K562 (cell line): ENCODE data around the gene ZNF716. TPM values are rescaled to one million over a fixed set of nuclear protein-coding genes. Genes with fewer than 3 reads are reported as not detected.

Experiments
- ATAC-seq: fragments of 200-7000 bp; cut with Tn5 transposase; 3 replicates; pipeline ENCODE4 v1.9.1; 2020; ENCODE audit warnings: moderate library complexity
- BruUV-seq: library from RNA; stranded (reverse); fragments of 400-500 nt; replicated peaks from 2 replicates; lab custom pipeline; 2021; lab: Mats Ljungman, UMichigan
- CTCF ChIA-PET: fragments of 300-600 bp; formaldehyde crosslinking; extraction: SDS; loops from one replicate; lab custom pipeline; 2021; ENCODE audit warnings: low intra/inter-chr PET ratio; lab: Yijun Ruan, JAX
- POLR2A ChIA-PET: fragments of 300-600, 350-650 bp; sonication (Branson Sonifier 250); formaldehyde crosslinking; extraction: SDS; loops from one replicate; lab custom pipeline; 2021; ENCODE audit warnings: antibody characterized with exemption, inconsistent platforms; lab: Yijun Ruan, JAX
- DNase-seq, 4 experiments: peaks; one replicate each; pipeline versions ENCODE4 v3.0.0 to v3.0.0-alpha.2; 2011 to 2018; ENCODE audit warnings: low spot score in 3 of 4, mixed read lengths in 3 of 4; ENCODE audit errors: extremely low read depth in 1 of 4
- FAIRE-seq: peaks from 2 replicates; lab custom pipeline; 2011; peaks lifted over from hg19 to GRCh38; lab: Jason Lieb, UNC
- H2AFZ ChIP-seq: 2 replicates; pipeline ENCODE4 v1.6.0; 2011; ENCODE audit warnings: low read depth, low read length, control low read depth, inconsistent platforms
- H3K27ac ChIP-seq: fragments of 200-600 bp; 3 replicates; pipeline ENCODE4 v1.8.0; 2011; ENCODE audit warnings: low read depth, mild to moderate bottlenecking, control low read depth, inconsistent platforms, low read length, moderate library complexity, mixed read lengths; ENCODE audit errors: extremely low read depth
- H3K27me3 ChIP-seq, 2 experiments: fragments of 300-600 bp in 1 of 2; 2 replicates in 1 of 2; 3 replicates in 1 of 2; pipeline versions ENCODE4 v1.6.0 to v1.8.0; 2011; ENCODE audit warnings: inconsistent platforms in 2 of 2, low read length in 2 of 2, mild to moderate bottlenecking in 1 of 2, mixed read lengths in 1 of 2, moderate library complexity in 1 of 2; ENCODE audit not compliant: control insufficient read depth in 2 of 2, insufficient read depth in 2 of 2
- H3K36me3 ChIP-seq: fragments of 300-600 bp; 3 replicates; pipeline ENCODE4 v1.8.0; 2011; ENCODE audit warnings: mild to moderate bottlenecking, low read length, inconsistent platforms; ENCODE audit not compliant: control insufficient read depth, insufficient read depth
- H3K4me1 ChIP-seq, 2 experiments: fragments of 200-600 bp in 1 of 2; replicated peaks in 1 of 2; 2 replicates in 1 of 2; 3 replicates in 1 of 2; pipeline versions ENCODE4 v1.5.1 to v1.8.0; 2011; ENCODE audit warnings: inconsistent platforms in 2 of 2, low read length in 2 of 2, mild to moderate bottlenecking in 1 of 2, mixed read lengths in 1 of 2, moderate library complexity in 1 of 2; ENCODE audit not compliant: control insufficient read depth in 2 of 2, insufficient read depth in 2 of 2
- H3K4me2 ChIP-seq: 2 replicates; pipeline ENCODE4 v1.6.1; 2011; ENCODE audit warnings: low read length, control low read depth, inconsistent platforms, mixed read lengths; ENCODE audit not compliant: insufficient read depth
- H3K4me3 ChIP-seq: fragments of 200-600 bp; sonication (generic), shearing (Covaris generic); 2 replicates; pipeline ENCODE4 v1.5.1; 2016; ENCODE audit warnings: control low read depth, inconsistent platforms
- H3K79me2 ChIP-seq: fragments of 200-600 bp; 3 replicates; pipeline ENCODE4 v1.8.0; 2011; ENCODE audit warnings: low read length, inconsistent platforms; ENCODE audit not compliant: control insufficient read depth, insufficient read depth
- H3K9ac ChIP-seq, 2 experiments: 2 replicates each; pipeline versions ENCODE4 v1.6.0 to v1.6.1; 2011; ENCODE audit warnings: low read depth in 2 of 2, low read length in 2 of 2, control low read depth in 1 of 2, inconsistent platforms in 1 of 2, mild to moderate bottlenecking in 1 of 2, mixed read lengths in 1 of 2; ENCODE audit not compliant: insufficient read depth in 1 of 2
- H3K9me1 ChIP-seq: one replicate; pipeline ENCODE4 v1.6.0; 2011; ENCODE audit warnings: inconsistent platforms, mild to moderate bottlenecking, low read length, moderate library complexity; ENCODE audit not compliant: control insufficient read depth, insufficient read depth
- H3K9me3 ChIP-seq: replicated peaks from 2 replicates; pipeline ENCODE4 v1.5.1; 2011; ENCODE audit warnings: low read depth, low read length, inconsistent platforms; ENCODE audit not compliant: control insufficient read depth, insufficient read depth
- H4K20me1 ChIP-seq: replicated peaks from 2 replicates; pipeline ENCODE4 v1.6.1; 2011; ENCODE audit warnings: low read length, inconsistent platforms, mixed read lengths; ENCODE audit not compliant: control insufficient read depth, insufficient read depth
- BDP1 ChIP-seq: IDR thresholded peaks from 3 replicates; pipeline ENCODE4 v1.6.1; 2011; ENCODE audit not compliant: insufficient read length, insufficient read depth
- BRCA1 ChIP-seq, 2 experiments: fragments of 450-650 bp in 1 of 2; sonication (generic) in 1 of 2; formaldehyde crosslinking in 1 of 2; IDR thresholded peaks; 2 replicates each; pipeline versions ENCODE4 v1.5.0 to v1.6.1; 2017 to 2020; ENCODE audit warnings: mild to moderate bottlenecking in 1 of 2, missing genetic modification reagents in 1 of 2
- BRD4 ChIP-seq: fragments of 200-600 bp; sonication (generic); IDR thresholded peaks from 2 replicates; pipeline ENCODE4 v1.6.1; 2017; ENCODE audit warnings: inconsistent platforms
- CREB1 ChIP-seq, 2 experiments: sonication (generic) in 1 of 2; formaldehyde crosslinking in 1 of 2; IDR thresholded peaks; 2 replicates each; pipeline versions ENCODE4 v1.6.1 to v1.8.0; 2012 to 2022; ENCODE audit warnings: inconsistent platforms in 1 of 2, mild to moderate bottlenecking in 1 of 2, missing genetic modification reagents in 1 of 2, moderate library complexity in 1 of 2
- CREM ChIP-seq: IDR thresholded peaks from 2 replicates; pipeline ENCODE4 v1.6.1; 2014; ENCODE audit warnings: antibody characterized with exemption, low read depth
- E4F1 ChIP-seq: fragments of 250-450 bp; sonication (Bioruptor Pico); IDR thresholded peaks from 2 replicates; pipeline ENCODE4 v1.5.0; 2021; ENCODE audit warnings: mild to moderate bottlenecking, borderline replicate concordance
- HNRNPL ChIP-seq: fragments of 200-400 bp; formaldehyde crosslinking; IDR thresholded peaks from 2 replicates; pipeline ENCODE4 v1.6.1; 2017; ENCODE audit warnings: low read depth, mild to moderate bottlenecking, low read length
- HOMEZ ChIP-seq: fragments of 250-450 bp; sonication (Bioruptor Pico); IDR thresholded peaks from 2 replicates; pipeline ENCODE4 v1.4.0; 2020; ENCODE audit warnings: mild to moderate bottlenecking, moderate library complexity
- KLF10 ChIP-seq: fragments of 250-450 bp; sonication (Bioruptor Pico); IDR thresholded peaks from 2 replicates; pipeline ENCODE4 v1.6.1; 2021; ENCODE audit warnings: matching md5 sums
- L3MBTL2 ChIP-seq: fragments of 450-650 bp; IDR thresholded peaks from 2 replicates; pipeline ENCODE4 v1.6.1; 2016; ENCODE audit warnings: mild to moderate bottlenecking, moderate library complexity
- LCOR ChIP-seq: sonication (generic); formaldehyde crosslinking; IDR thresholded peaks from 2 replicates; pipeline ENCODE4 v1.8.0; 2022; ENCODE audit warnings: mild to moderate bottlenecking, missing genetic modification reagents
- SIRT6 ChIP-seq: IDR thresholded peaks from one replicate; pipeline ENCODE4 v1.6.1; 2012; ENCODE audit warnings: low read depth, mild to moderate bottlenecking, control low read depth, inconsistent platforms, low read length, moderate library complexity
- SNIP1 ChIP-seq: fragments of 450-650 bp; IDR thresholded peaks from 2 replicates; pipeline ENCODE4 v1.7.1; 2017; ENCODE audit warnings: low read depth, mild to moderate bottlenecking
- TEAD4 ChIP-seq, 2 experiments: sonication (generic) in 1 of 2; formaldehyde crosslinking in 1 of 2; IDR thresholded peaks; 2 replicates each; pipeline versions ENCODE4 v1.6.1 to v1.8.0; 2012 to 2022; ENCODE audit warnings: borderline replicate concordance in 1 of 2, inconsistent platforms in 1 of 2, low read length in 1 of 2, mild to moderate bottlenecking in 1 of 2, missing genetic modification reagents in 1 of 2
- ZNF140 ChIP-seq: fragments of 250-450 bp; sonication (Bioruptor Pico); IDR thresholded peaks from 2 replicates; pipeline ENCODE4 v1.8.0; 2021; ENCODE audit warnings: moderate library complexity, mild to moderate bottlenecking, inconsistent platforms
- ZNF324 ChIP-seq: fragments of 250-450 bp; sonication (Bioruptor Pico); IDR thresholded peaks from 2 replicates; pipeline ENCODE4 v1.4.0; 2020; ENCODE audit warnings: mild to moderate bottlenecking
- ZNF583 ChIP-seq: fragments of 250-450 bp; sonication (Bioruptor Pico); IDR thresholded peaks from 2 replicates; pipeline ENCODE4 v1.4.0; 2020
- WGBS: fragments of 100-300 bp; shearing (Covaris generic); methylation state at CpG from one replicate; pipeline ENCODE4 v1.1.6; 2016; ENCODE audit warnings: low coverage, mixed read lengths; ENCODE audit not compliant: insufficient coverage; ENCODE audit errors: missing lambda C conversion rate; 5-methylcytosine and 5-hydroxymethylcytosine counted together
- in situ Hi-C: fragments of 300-500 bp; cut with MboI; formaldehyde crosslinking; loops from 4 replicates; pipeline ENCODE4 v1.15.0; 2018; ENCODE audit warnings: inconsistent platforms, mixed read lengths
- intact Hi-C: fragments of 100-400 bp; cut with micrococcal nuclease; formaldehyde crosslinking; loops from 2 replicates; pipeline ENCODE4 v1.14.2; 2022
- polyA plus RNA-seq, 8 experiments: library from polyadenylated mRNA; depleted of rRNA in 4 of 8; stranded (reverse) in 5 of 8; unstranded in 3 of 8; fragments of >200 nt; fragmentation: Nextera tagmentation in 2 of 8; fragmentation: Illumina TruSeq in 1 of 8; extraction: Ambion mirVana in 2 of 8; extraction: Trizol in 1 of 8; gene quantifications; 2 replicates each; pipeline versions ENCODE4 v1.2.1 to v1.2.3, GENCODE V29; 2011 to 2014; ENCODE audit warnings: inconsistent platforms in 1 of 8, missing spikeins in 1 of 8
- total RNA-seq, 7 experiments: library from RNA; depleted of rRNA in 6 of 7; stranded (reverse); fragments of >200 nt in 6 of 7; fragmentation: Illumina TruSeq in 2 of 7; extraction: Trizol in 2 of 7; gene quantifications; 2 replicates each; pipeline versions ENCODE4 v1.2.1 to v1.2.3, GENCODE V29; 2011 to 2021; ENCODE audit warnings: low replicate concordance in 1 of 7

ZNF716 gene
- total and polyA plus RNA-seq, 9 of the 15 experiments (the other 6 are each of a cell fraction or from before 2014, with no cell fraction given) = not detected

GRCh38 chr7:57415730-57416129 lies 34.2 kb upstream of the ZNF716 start:
- Histone ChIP-seq H3K4me1 (no peaks in the 10 kb centered on the region), H4K20me1 (no peaks in the 10 kb centered on the region), H3K27me3 (no peaks in the 10 kb centered on the region), H3K9me1 (no peaks in the 10 kb centered on the region), H3K36me3 (no peaks in the 10 kb centered on the region), H3K4me3 (no peak overlapping the region), H3K9ac (no peak overlapping the region), H2AFZ (no peak overlapping the region), H3K79me2 (no peaks in the 10 kb centered on the region), H3K9me3 (no peaks in the 10 kb centered on the region), H3K4me2 (no peak overlapping the region), H3K27ac (no peak overlapping the region)
- no peak for ATAC-seq
- BruUV-seq = no TSS peak
- POLR2A ChIA-PET = no interaction called here
- intact Hi-C loops = no loop called here
- 4% methylated on average over 8 of the region's 9 CpGs for WGBS
- in situ Hi-C loops = no loop called here
- FAIRE-seq = no peak
- CTCF ChIA-PET = no interaction called here
- no peak for TF ChIP-seq BDP1
- TF ChIP-seq HOMEZ (CRISPR knock-in tag) = no peak
- TF ChIP-seq BRD4 = no peak
- no peak for TF ChIP-seq E4F1 (CRISPR knock-in tag)
- TF ChIP-seq LCOR = no peak
- no peak for TF ChIP-seq ZNF140
- no peak for TF ChIP-seq SIRT6
- no peak for TF ChIP-seq CREB1 (IDR thresholded peaks at IDR 0.05)
- TF ChIP-seq CREB1 (CRISPR knock-in tag; IDR thresholded peaks at IDR 0.05) = no peak
- TF ChIP-seq BRCA1 (IDR thresholded peaks at IDR 0.05) = no peak
- no peak for TF ChIP-seq BRCA1 (CRISPR knock-in tag; IDR thresholded peaks at IDR 0.05)
- no peak for TF ChIP-seq HNRNPL
- TF ChIP-seq ZNF324 (CRISPR knock-in tag) = no peak
- no peak for TF ChIP-seq CREM
- no peak for TF ChIP-seq ZNF583 (CRISPR knock-in tag)
- TF ChIP-seq SNIP1 = no peak
- no peak for TF ChIP-seq KLF10 (CRISPR knock-in tag)
- TF ChIP-seq TEAD4 (IDR thresholded peaks at IDR 0.05; ENCODE audit: low read length) = no peak
- no peak for TF ChIP-seq TEAD4 (CRISPR knock-in tag; IDR thresholded peaks at IDR 0.05; ENCODE audit: borderline replicate concordance)
- no peak for TF ChIP-seq L3MBTL2
- DNase-seq = no peak
